ENCODE data around the gene TRAF1.

Gene TRAF1

DNA sequence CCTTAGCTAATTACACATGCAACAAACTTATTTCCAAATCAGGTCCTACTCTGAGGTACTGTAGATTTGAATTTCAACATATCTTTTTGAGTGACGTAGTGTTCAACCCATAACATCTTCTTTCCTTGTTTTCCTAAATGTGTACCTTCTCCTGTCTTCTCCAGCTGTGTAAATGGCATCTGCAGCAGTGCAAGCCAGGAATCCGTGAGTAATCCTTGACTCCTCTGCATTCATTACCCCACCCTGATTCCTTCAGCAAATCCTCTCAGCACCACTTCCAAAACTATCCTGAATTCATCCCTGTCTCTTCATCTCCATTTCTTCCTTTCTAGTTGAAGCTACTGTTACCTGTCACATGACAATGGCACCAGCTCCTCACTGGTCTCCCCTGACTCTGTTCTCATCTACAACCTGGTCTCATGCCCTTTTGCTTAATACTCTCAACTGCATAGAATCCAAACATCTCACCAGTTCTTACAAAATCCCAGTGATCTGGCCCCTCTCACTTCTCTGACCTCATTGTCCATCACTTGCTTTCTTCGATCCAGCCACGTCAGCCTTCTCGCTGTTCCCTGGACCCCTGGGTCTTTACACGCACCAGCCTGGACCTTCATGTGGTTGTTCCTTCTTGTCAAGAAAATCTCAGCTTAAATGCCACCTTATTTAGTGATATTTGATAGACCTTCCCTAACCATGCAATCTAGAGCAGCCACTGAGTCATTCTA is 14.6 kb upstream of the TRAF1 start:
- DNase-seq (ENCODE audit: low read depth, low spot score): no peak

DNA sequence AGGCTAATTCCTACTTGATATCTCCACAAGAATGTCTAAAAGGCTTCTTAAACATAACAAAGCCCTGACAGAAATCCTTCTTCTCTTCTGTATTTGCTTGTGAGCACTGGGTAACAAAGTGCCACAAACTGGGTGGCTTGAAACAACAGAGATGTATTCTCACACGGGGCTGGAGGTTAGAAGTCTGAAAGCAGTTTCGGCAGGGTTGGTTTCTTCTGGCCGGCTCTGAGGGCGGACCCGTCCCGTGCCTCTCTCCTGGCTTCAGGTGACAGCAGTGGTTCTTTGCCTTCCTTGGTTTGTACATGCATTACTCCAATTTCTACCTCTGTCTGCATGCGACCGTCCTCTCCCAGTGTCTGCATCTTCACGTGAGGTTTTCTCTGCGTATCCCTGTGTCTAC is 14.0 kb upstream of the TRAF1 start:
- DNase-seq (ENCODE audit: low read depth, low spot score): no peak

DNA sequence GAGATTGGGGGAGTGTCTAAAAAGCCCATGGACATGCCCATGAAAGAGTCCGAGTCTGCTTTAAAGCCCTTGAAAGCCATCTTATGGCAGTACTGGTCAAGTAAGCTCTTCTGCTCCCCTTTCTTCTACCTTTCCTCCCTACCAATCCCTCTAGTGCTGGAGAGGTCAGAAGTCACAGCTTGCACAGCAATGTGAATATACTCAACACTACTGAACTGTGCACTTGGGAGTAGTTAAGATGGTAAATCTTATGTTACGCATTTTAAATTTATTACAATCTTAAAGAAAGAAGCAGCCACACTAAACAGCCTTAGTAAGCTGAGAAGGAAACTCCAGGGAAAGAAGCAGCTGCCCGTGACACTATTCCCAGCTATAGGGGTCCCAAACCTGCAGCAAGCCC is 12.3 kb upstream of the TRAF1 start:
- DNase-seq (ENCODE audit: low read depth, low spot score): no peak

DNA sequence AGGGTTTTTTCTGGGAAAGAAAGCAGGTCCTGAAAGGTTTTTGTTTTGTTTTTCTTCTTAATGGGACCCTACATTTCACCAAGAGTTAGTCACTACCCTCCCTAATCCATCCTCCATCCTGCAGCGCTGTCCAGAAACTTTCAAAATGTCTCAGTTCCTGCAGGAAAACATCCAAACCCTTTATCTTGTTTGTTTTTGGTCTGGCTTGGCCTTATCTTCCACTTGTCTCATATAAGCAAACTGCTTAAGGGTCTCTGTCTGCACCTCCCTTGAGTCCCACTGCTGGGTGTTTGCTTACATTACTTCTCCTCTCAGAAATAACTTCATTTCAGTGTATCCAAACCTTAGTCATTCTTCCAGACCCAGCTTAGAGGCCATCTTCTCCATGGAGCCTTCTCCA is 11.0 kb upstream of the TRAF1 start:
- DNase-seq (ENCODE audit: low read depth, low spot score): no peak

DNA sequence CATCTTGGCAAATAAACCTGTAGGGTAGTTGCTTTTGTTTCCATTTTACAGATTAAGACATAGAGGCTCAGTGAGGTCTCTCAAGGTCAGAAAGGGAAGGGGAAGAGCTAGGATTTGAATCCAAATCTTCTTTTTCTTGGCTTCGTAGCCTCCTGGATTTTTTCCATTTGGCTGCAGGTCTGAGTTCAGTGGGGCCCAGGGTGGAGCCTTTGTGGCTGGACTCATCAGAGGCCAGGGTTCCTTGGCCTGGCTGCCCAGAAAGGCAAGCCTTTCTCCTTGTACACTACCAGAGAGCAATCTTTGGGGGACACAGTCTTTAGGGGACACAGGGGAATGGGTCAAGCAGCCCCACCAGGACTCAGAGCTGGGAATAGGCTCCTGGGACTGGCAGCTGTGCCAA is 10.5 kb upstream of the TRAF1 start:
- no peak for DNase-seq (ENCODE audit: low read depth, low spot score)

DNA sequence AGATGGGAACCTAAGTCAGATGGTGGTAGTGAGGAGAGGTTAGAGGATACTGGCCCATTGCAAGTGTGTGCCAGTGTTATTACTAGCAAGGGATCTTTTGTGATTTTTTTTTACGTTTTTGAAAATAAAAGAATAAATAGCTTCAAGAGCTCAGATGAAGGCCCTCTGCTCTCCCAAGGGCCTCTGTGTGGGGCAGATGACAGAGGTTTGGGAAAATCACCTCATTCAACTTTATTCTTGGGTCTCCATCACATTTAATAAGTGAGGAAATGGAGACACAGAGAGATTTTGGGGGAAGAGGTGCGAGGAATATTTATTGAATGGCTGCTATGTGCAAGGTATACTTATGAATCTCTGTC is 10.1 kb upstream of the TRAF1 start:
- DNase-seq (ENCODE audit: low read depth, low spot score): no peak

DNA sequence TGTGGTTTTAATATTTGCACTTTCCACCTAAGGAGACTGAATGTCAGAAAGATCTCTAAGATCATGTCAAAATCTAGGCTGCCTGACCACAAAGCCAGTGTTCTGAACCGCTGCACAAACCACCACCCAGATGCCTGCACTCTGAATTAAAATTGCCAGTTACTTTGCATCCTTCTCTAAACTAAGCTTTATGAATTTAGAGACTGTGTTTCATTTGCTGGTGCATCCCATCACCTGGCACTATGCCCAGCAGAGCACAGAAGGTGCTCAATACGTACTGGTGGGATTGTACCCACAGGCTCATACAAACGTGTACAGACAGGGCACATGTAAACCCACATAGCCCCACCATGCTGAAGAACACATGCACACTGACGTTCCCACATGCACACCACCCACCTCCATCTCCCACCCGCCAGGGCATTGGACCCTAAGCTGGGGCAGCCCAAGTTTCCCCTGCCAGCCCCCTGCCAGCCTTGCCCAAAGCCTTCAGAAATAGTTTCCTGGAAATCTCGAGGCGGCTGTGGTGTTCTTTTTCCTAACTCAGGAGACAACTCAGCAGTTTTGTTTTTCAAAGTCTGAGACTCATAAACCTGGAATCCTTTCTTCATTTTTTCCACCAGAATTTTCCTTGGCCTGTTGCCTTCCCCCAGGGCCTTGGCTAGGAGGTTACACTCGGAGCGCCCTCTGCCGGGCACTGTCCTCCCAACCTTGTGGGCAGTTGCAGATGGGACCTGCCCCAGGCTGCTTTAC is 9.6 kb upstream of the TRAF1 start:
- DNase-seq (ENCODE audit: low read depth, low spot score): peak; percentile 79

DNA sequence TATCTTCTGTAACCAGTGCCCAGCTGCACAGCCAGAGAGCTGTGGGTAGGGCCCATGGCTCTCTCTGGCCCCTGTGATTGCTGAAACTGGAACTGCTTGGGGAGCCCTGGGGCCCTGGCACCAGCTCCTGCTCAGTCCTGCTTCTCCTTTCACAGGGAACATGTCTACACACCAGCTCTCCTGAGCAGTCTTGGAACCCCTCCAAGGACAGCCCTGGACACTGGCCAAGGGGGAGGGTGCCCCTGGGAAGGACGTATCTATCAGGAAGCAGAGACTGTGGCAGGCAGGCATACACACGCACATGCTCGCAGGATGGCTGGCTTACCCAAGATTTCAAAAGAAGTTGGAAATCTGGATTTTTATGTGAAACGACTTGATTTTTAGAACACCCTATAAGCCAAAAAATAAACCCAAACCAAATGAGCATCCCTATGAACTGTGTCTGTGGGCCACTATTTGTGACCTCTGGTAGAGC is 8.8 kb upstream of the TRAF1 start:
- DNase-seq (ENCODE audit: low read depth, low spot score): peak; percentile 93

DNA sequence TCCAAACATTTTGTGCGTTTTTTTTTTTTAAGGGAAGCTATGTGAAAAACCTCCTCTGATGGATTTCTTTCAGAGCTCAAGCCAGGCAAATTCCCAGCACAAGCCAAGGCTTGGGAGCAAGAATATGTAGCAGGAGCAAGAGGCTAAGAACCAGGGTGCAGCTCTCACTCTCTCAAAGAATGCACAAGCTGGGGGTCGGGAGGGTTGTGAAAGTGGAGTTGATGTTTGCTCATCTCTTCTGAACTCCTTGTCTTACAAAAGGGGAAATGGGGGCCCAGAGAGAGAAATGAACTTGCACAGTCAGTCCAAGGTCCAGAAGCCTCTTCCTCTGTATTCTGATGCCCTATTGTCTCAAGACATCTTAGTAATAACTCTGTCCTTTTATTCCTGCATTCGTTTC is 7.7 kb upstream of the TRAF1 start:
- DNase-seq (ENCODE audit: low read depth, low spot score): no peak

DNA sequence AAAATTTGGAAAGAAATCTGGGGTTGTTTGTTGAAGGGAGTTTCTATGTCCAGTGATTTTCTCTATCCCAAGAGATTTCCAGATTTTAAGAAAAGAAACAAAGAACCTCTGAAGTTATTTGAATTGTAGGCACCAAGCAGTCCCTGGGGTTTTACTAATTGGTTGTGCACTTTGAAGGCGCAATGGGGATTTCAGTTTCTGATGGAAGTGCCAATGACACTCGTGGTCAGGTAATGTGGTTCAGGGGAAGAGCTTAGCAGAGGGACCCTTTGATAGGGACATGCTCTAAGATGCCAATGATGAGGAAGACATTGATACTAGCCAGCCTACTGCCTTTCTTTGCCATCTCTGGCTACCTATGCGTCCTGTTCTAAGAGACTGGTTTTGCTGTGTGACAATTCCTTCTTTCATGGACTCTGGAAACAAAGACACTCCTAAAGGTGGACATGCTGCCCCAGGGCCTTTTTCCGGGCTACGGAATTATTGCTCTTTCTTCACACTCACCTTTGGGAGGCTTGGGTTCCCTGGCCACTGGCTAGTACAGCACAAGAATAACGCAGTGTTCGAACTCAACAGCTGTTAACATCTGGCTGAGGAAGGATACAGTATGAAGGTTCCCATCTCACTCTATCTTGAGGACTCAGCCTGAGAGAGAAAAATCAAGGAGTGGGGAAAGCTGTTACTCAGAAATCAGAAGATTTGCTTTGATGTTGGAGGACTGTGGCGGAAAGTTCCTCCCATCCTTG is 6.9 kb upstream of the TRAF1 start:
- no peak for DNase-seq (ENCODE audit: low read depth, low spot score)

DNA sequence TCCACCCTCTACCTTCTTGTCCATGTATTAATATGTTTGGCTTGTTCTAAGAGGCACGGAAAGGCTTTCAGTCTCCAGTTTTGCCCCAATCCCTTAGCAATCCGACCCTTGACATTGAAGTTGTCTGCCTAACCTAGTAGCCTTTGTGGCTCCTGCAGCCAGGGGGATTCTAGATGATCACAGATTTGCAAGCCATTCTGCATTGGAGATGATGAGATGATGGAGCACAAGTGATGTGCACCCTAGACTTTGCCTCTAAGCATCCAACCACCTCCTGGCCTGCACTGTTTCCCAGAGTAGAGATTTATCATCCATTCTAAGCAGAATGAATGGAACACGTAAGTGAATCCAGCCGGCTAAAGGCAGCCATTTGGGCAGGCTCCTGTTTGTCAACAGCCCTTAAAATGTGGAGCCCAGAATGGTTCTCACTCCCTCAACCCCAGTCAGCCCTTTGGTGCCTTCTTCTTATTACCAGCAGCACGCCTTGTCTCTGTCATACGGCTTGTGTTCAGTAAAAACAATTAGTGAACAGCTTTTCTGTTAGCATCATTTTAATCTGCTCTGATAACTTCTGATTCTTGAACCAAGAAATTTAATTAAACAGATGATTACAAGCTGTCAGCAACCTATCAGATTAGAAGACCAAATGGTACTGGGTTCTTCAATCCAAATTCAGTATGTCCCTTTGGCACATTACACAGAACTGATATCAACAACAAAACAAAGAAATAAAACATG is 5.7 kb upstream of the TRAF1 start:
- DNase-seq (ENCODE audit: low read depth, low spot score): no peak

DNA sequence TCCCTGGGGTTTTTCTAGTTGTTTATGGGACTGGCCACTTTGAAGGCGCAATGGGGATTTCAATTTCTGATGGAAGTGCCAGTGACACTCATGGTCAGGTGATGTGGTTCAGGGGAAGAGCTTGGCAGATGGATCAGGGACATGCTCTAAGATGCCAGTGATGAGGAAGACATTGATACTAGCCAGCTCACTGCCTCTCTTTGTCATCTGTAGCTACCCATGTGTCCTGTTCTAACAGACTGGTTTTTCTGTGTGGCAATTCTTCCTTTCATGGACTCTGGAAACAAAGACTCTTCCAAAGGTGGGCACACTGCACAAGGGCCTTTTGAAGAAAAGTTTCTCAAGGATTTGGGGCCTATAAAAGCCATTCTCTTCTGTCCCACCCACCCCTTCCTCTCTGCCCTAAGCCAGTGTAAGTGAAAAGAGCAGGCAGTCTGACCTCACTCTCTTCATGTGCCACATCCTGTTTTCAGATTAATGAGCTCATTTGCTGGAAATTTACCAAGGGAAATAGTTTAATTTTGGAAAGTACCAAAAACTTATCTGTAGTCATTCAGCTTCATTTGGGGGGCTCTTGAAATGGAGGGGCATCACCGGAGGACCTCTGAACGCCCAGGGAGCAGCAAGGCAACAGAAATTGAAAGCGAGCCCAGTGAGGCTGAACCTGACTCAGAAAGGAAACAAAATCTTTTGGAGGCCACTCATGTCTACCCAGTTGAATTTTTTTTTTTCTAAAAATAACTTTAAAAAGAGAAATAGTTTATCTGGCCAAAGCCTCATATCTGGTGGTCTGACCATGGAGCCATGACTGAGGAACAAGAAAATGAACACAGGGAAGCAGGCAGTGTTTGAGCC is 4.9 kb upstream of the TRAF1 start:
- no peak for DNase-seq (ENCODE audit: low read depth, low spot score)

DNA sequence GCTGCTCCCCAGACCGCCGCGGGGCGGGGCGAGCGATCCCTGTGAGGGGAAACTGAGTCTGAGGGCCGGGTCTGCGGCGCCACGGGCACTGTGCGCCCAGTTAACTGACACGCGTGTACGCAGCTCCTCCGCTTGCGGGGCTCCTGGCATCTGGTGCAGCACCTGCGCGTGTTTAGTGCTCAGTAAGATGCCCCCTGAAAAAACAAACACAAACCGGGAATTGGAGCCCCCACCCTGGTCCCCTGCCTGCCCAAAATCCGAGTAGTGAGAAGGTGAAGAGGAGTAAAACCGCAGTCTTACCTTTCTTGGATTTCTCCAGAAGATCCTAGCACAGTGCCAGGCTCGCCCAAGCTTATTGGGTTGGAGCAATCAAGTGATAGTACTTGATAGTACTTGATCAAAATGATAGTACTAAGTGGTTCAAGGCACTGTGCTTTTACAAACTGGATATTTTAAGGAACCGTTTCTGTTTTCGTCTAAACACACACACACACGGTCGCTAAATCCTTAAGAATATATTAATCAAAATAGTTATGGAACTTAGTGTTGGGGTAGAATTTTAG is 2.7 kb upstream of the TRAF1 start:
- DNase-seq (ENCODE audit: low read depth, low spot score): no peak

DNA sequence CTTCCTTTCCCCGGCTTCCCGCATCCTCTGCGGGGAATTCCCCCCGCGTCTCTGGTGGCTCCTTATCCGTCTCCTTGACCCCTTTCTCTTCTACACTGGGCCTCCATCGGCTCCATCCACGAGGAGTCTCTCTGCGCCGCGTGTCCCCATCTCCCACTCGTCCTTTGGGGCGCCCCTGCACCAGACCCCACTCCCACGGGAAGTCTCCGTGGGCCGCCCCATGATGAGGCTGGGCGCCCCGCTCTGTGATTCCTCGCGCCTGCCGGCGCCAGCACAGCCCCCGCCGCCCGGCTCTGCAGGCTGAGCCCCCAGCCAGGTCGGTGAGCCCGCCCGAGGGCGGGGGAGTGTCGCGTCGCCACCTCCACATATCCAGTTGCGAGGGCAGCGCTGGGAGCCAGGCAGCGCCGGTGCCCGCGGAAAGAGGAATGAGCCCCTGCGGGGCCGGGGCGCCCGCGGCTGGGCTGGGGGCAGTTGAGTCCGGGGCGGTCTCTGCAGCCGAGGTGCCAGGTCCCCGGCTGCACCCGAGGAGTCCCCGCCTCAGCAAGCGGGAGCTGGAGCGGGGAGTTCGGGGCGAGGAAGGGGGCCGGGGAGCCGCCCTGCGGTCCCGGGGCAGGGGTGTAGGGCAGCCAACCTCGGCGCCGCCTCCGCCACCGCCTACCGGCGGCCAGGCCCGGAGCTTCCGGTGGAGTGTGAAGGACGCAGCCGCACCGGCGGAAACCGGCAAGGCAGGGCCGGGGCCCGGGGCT is 2.1 kb upstream of the TRAF1 start:
- no peak for DNase-seq (ENCODE audit: low read depth, low spot score)

DNA sequence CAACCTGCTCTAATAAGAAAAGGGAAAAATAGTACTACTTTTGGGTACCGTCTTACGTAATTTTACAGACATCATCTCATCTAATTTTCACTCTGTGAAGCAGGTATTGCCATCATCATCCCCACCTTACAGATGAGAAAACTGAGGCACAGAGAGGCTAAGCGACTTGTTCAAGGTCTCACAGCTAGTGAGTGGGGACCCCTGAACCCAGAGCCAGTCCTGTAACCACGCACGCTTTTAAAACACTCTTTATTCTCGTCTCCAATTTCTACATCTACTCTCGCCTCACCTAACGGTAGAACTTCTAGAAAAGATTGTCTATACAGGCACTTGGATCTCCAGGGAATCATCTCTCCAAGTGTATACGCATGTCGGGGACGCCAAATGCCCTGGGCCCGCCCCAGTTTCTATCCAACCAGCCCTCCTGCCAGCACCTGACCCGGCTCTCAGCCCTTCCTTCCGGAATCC is 1.5 kb upstream of the TRAF1 start:
- no peak for DNase-seq (ENCODE audit: low read depth, low spot score)

DNA sequence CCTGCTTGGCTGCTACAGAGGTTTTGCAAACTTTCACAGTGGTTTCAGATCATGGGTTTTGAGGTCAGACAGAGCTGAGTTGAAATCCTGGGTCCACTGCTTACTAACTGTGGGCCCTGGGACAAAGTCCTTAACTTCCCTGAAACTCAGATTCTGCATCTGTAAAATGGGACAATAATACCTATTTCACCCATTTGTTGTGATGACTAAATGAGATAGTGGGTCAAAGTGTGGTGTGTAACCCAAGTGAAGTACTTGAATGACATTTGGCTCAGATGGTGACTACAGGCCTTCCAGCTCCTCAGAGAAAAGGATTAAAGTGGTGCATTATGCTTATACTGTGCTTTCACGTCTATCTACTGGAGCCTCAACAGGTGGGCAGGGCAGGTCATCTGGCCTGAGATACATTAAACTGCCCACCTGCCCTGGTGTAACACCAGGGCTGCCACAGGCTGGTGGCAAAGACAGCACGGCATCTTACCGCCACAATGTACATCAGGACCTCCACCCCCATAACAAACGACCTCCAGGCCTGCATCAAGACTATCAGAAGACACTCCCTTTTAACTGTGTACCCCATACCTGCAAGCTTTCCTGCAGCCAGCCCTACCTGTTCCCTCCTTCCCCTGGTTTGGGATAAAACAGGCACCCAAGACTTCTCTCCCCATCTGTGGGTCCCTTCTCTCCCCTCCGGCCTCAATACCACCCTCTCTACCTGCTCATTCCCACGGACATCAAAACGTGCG is 846 bp upstream of the TRAF1 start:
- no peak for DNase-seq (ENCODE audit: low read depth, low spot score)

DNA sequence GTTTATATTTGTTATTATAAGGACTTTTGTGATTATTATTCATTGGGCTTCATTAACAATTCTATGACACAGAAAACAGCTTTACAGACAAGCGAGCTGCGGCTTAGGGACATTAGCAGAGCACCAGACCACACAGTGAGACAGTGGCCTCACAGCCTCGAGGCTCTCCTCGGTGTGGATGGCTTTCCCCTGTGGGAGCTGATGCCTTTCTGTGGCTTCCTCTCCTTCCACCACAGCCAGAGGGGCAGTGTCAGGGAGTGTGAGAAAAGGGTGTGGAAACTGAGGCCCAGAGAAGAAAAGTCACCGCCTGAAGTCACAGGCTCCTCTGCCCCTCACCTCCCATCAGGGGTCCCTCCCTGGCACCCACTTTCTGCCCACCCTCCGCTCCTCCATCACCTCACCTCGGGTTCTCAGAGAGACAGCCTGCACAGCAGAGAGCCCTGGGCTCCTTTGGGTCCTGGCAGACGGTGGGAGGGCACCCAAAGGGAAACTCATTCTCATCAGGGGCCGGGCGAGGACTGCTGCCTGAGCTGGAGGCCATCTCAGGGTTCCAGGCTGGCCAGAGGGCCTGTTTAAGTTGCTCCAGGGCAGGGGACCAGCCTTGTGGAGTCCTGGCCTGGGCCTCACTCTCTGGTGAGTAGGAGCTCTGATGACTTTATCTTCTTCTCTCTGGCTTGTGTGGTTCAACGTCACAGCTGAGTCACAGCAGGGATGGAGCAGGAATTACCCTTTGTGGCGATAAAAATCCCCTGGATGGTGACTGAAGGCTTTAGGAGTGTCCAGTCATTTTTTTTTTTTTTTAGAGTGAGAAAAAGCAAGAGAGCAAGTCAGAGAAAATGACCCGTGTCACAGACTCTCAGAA is 830 bp downstream of the TRAF1 start:
- DNase-seq (ENCODE audit: low read depth, low spot score): no peak
